GM12878 (cell line): ENCODE results near the gene MAGI1. TPM values are rescaled to one million over a fixed set of nuclear protein-coding genes. Genes with fewer than 3 reads are reported as not detected.

ENCODE experiments used
- ATAC-seq: fragments of 200-7000 bp; cut with Tn5 transposase; 3 replicates; pipeline ENCODE4 v1.9.1; 2020; ENCODE audit warnings: mild to moderate bottlenecking, moderate library complexity
- BruUV-seq: library from RNA; stranded (reverse); fragments of 400-500 nt; replicated peaks from 2 replicates; lab custom pipeline; 2021; lab: Mats Ljungman, UMichigan
- CTCF ChIA-PET: fragments of 300-600 bp; sonication (Branson Sonifier 250); formaldehyde crosslinking; extraction: SDS; loops from one replicate; lab custom pipeline; 2021; ENCODE audit warnings: inconsistent platforms; lab: Yijun Ruan, JAX
- POLR2A ChIA-PET: fragments of 350-600 bp; formaldehyde crosslinking; extraction: SDS; loops from one replicate; lab custom pipeline; 2021; ENCODE audit warnings: inconsistent platforms; lab: Charles Lee
- RAD21 ChIA-PET: fragments of 300-600 bp; sonication (Branson Sonifier 250); formaldehyde crosslinking; loops from one replicate; lab custom pipeline; 2023; ENCODE audit warnings: antibody characterized with exemption; ENCODE audit not compliant: unreplicated experiment; lab: Charles Lee
- SMC1A ChIA-PET: fragments of 300-600 bp; sonication (Branson Sonifier 250); formaldehyde crosslinking; loops from one replicate; lab custom pipeline; 2023; ENCODE audit not compliant: unreplicated experiment, uncharacterized antibody; lab: Charles Lee
- DNase-seq: peaks from one replicate; pipeline ENCODE4 v3.0.0-alpha.2; 2011; ENCODE audit warnings: low read depth, low spot score
- FAIRE-seq: peaks from 3 replicates; lab custom pipeline; 2011; peaks lifted over from hg19 to GRCh38; lab: Jason Lieb, UNC
- H2AFZ ChIP-seq: 2 replicates; pipeline ENCODE4 v1.6.0; 2011; ENCODE audit warnings: low read depth, low read length, control low read depth; ENCODE audit not compliant: control insufficient read depth
- H3K27ac ChIP-seq: 2 replicates; pipeline ENCODE4 v1.5.1; 2011; ENCODE audit warnings: control low read depth; ENCODE audit not compliant: control insufficient read depth, insufficient read depth
- H3K27me3 ChIP-seq, 2 experiments: replicated peaks in 1 of 2; 2 replicates each; pipeline versions ENCODE4 v1.6.0 to v1.6.1; 2011; ENCODE audit warnings: low read length in 1 of 2; ENCODE audit not compliant: control insufficient read depth in 2 of 2, insufficient read depth in 2 of 2
- H3K36me3 ChIP-seq, 2 experiments: 2 replicates each; pipeline ENCODE4 v1.5.1; 2011; ENCODE audit warnings: low read length in 1 of 2; ENCODE audit not compliant: control insufficient read depth in 2 of 2, insufficient read depth in 2 of 2
- H3K4me1 ChIP-seq: 2 replicates; pipeline ENCODE4 v1.6.1; 2011; ENCODE audit warnings: mild to moderate bottlenecking, low read length, moderate library complexity, mixed read lengths; ENCODE audit not compliant: control insufficient read depth, insufficient read depth
- H3K4me2 ChIP-seq: 2 replicates; pipeline ENCODE4 v1.6.0; 2011; ENCODE audit warnings: control low read depth; ENCODE audit not compliant: control insufficient read depth, insufficient read depth
- H3K4me3 ChIP-seq: fragments of 200-600 bp; sonication (generic); 2 replicates; pipeline ENCODE4 v1.5.1; 2016
- H3K79me2 ChIP-seq: 2 replicates; pipeline ENCODE4 v1.6.0; 2011; ENCODE audit warnings: low read length; ENCODE audit not compliant: control insufficient read depth, insufficient read depth
- H3K9ac ChIP-seq: 2 replicates; pipeline ENCODE4 v1.8.0; 2011; ENCODE audit warnings: low read length, control low read depth, mixed read lengths; ENCODE audit not compliant: control insufficient read depth, insufficient read depth
- H3K9me3 ChIP-seq: replicated peaks from 3 replicates; pipeline ENCODE4 v1.5.1; 2011; ENCODE audit warnings: mild to moderate bottlenecking, low read length; ENCODE audit not compliant: control insufficient read depth, insufficient read depth
- H4K20me1 ChIP-seq: 2 replicates; pipeline ENCODE4 v1.6.0; 2011; ENCODE audit not compliant: control insufficient read depth, insufficient read depth
- BCL11A ChIP-seq: IDR thresholded peaks from 2 replicates; pipeline ENCODE4 v1.6.1; 2011; ENCODE audit warnings: low read depth, low read length
- CEBPZ ChIP-seq: fragments of 150-350 bp; IDR thresholded peaks from 2 replicates; pipeline ENCODE4 v1.6.1; 2016; ENCODE audit warnings: low read depth, low read length
- CREM ChIP-seq: IDR thresholded peaks from 2 replicates; pipeline ENCODE4 v1.6.1; 2014; ENCODE audit warnings: antibody characterized with exemption, low read depth
- E4F1 ChIP-seq: fragments of 450-650 bp; IDR thresholded peaks from 2 replicates; pipeline ENCODE4 v1.6.1; 2018; ENCODE audit warnings: borderline replicate concordance, mild to moderate bottlenecking; ENCODE audit not compliant: partially characterized antibody
- GABPA ChIP-seq: IDR thresholded peaks from 2 replicates; pipeline ENCODE4 v1.6.1; 2014; ENCODE audit warnings: antibody characterized with exemption, low read depth, mild to moderate bottlenecking, inconsistent platforms
- JUND ChIP-seq: IDR thresholded peaks from 2 replicates; pipeline ENCODE4 v1.6.1; 2012; ENCODE audit warnings: low read depth, mild to moderate bottlenecking, low read length, improper control_type of control experiment, moderate library complexity
- PAX5 ChIP-seq: IDR thresholded peaks from 2 replicates; pipeline ENCODE4 v1.6.1; 2011; ENCODE audit warnings: low read depth, low read length, borderline replicate concordance
- PML ChIP-seq: IDR thresholded peaks from 2 replicates; pipeline ENCODE4 v1.6.1; 2012; ENCODE audit warnings: low read length, inconsistent platforms
- RB1 ChIP-seq: fragments of 450-650 bp; formaldehyde crosslinking; IDR thresholded peaks from 2 replicates; pipeline ENCODE4 v1.6.1; 2017; ENCODE audit warnings: mild to moderate bottlenecking, borderline replicate concordance
- RUNX3 ChIP-seq: IDR thresholded peaks from 2 replicates; pipeline ENCODE4 v1.6.1; 2012; ENCODE audit warnings: low read length, inconsistent platforms
- SRF ChIP-seq, 2 experiments: IDR thresholded peaks; 2 replicates each; pipeline ENCODE4 v1.6.1; 2011; ENCODE audit warnings: low read depth in 2 of 2, low read length in 2 of 2, mild to moderate bottlenecking in 1 of 2, moderate library complexity in 1 of 2
- TCF12 ChIP-seq: IDR thresholded peaks from 2 replicates; pipeline ENCODE4 v1.6.1; 2011; ENCODE audit warnings: low read depth, mild to moderate bottlenecking, low read length
- TCF7 ChIP-seq: IDR thresholded peaks from 2 replicates; pipeline ENCODE4 v1.6.1; 2014; ENCODE audit warnings: antibody characterized with exemption, borderline replicate concordance
- WGBS: methylation state at CpG from one replicate; pipeline ENCODE4 v1.1.6; 2016; ENCODE audit warnings: low lambda C conversion rate; ENCODE audit not compliant: insufficient replicate concordance, insufficient coverage; ENCODE audit errors: missing lambda C conversion rate; 5-methylcytosine and 5-hydroxymethylcytosine counted together
- in situ Hi-C: fragments of 300-500 bp; cut with MboI; formaldehyde crosslinking; loops from 9 replicates; pipeline ENCODE4 v1.14.3; 2018; ENCODE audit warnings: mixed read lengths
- intact Hi-C: fragments of 100-400 bp; cut with micrococcal nuclease; formaldehyde crosslinking; loops from one replicate; pipeline ENCODE4 v1.14.2; 2022; ENCODE audit not compliant: unreplicated experiment
- polyA plus RNA-seq, 11 experiments: library from polyadenylated mRNA; depleted of rRNA in 4 of 11; unstranded in 6 of 11; stranded (reverse) in 5 of 11; fragments of >200 nt; fragmentation: Nextera tagmentation in 4 of 11; fragmentation: Illumina TruSeq in 1 of 11; extraction: Ambion mirVana in 4 of 11; extraction: Trizol in 1 of 11; gene quantifications; 1 replicate in 1 of 11; 2 replicates in 10 of 11; pipeline versions ENCODE4 v1.2.1 to v1.2.3, GENCODE V29; 2011 to 2016; ENCODE audit warnings: inconsistent platforms in 2 of 11, missing spikeins in 2 of 11, low read depth in 1 of 11
- total RNA-seq, 4 experiments: library from RNA; depleted of rRNA in 3 of 4; stranded (reverse); fragments of >200 nt in 3 of 4; fragmentation: Illumina TruSeq in 1 of 4; extraction: Trizol in 1 of 4; gene quantifications; 2 replicates each; pipeline versions ENCODE4 v1.2.1 to v1.2.3, GENCODE V29; 2013 to 2021

Gene MAGI1
- total and polyA plus RNA-seq, 10 of the 15 experiments (the other 5 are each of a cell fraction or from before 2014, with no cell fraction given): 0.02 to 3.3 (median 0.29) TPM; not detected in 1

- no peak for DNase-seq
- BruUV-seq: no TSS peak
- Histone ChIP-seq H3K4me2 (no peak overlapping the region), H3K27ac (no peak overlapping the region)
- WGBS: 18% methylated on average over 2 of the region's 2 CpGs
- TF ChIP-seq CREM (no peak), TCF12 (no peak), PML (no peak), SRF (IDR thresholded peaks at IDR 0.05; ENCODE audit: low read depth in 2 of 2, low read length in 2 of 2) (no peak), JUND (no peak), GABPA (no peak), PAX5 (no peak), TCF7 (no peak), E4F1 (no peak), CEBPZ (no peak), RB1 (no peak), RUNX3 (no peak), BCL11A (no peak)
- TF ChIP-seq, all 136 proteins: peak for 0
- H4K20me1 ChIP-seq: no peaks in the 10 kb centered on the region
- ATAC-seq: no peak
- FAIRE-seq: no peak
- no peaks in the 10 kb centered on the region for H3K9me3 ChIP-seq
- ChIA-PET POLR2A (no interaction called here), CTCF (interaction anchor here (1.5 to 1.6 kb wide), 2 partner anchors 74 to 238 kb away, joined by 4 read pairs; no protein-coding TSS in a partner anchor), RAD21 (no interaction called here), SMC1A (interaction anchor here (0.6 kb wide), 1 partner anchor 804 kb away, joined by 4 read pairs; no protein-coding TSS in a partner anchor)
- H3K4me3 ChIP-seq: no peak overlapping the region
- H3K4me1 ChIP-seq: no peaks in the 10 kb centered on the region
- H2AFZ ChIP-seq: no peak overlapping the region
- no peaks in the 10 kb centered on the region for H3K36me3 ChIP-seq
- H3K9ac ChIP-seq: no peak overlapping the region
- intact Hi-C loops: no loop called here
- no peaks in the 10 kb centered on the region for H3K27me3 ChIP-seq
- no peaks in the 10 kb centered on the region for H3K79me2 ChIP-seq
- in situ Hi-C loops: no loop called here
These were observed 362.1 kb downstream of the MAGI1 start for GRCh38 chr3:65676580-65676979.
